H1 (cell line): ENCODE results near the gene ZNF593. TPM values are rescaled to one million over a fixed set of nuclear protein-coding genes. Genes with fewer than 3 reads are reported as not detected.

Experiments used
- CTCF ChIA-PET: fragments of 300-600 bp; sonication (Branson Sonifier 250); formaldehyde crosslinking; loops from one replicate; lab custom pipeline; 2021; ENCODE audit not compliant: partially characterized antibody; lab: Charles Lee
- POLR2A ChIA-PET: fragments of 300-600 bp; sonication (Branson Sonifier 250); formaldehyde crosslinking; loops from one replicate; lab custom pipeline; 2021; ENCODE audit warnings: inconsistent platforms; ENCODE audit not compliant: partially characterized antibody; lab: Charles Lee
- DNase-seq, 2 experiments: peaks; one replicate each; pipeline versions ENCODE4 v3.0.0 to v3.0.0-alpha.2; 2010 to 2022; ENCODE audit warnings: low spot score in 2 of 2, low read depth in 1 of 2, mixed read lengths in 1 of 2
- FAIRE-seq: peaks from 2 replicates; lab custom pipeline; 2011; peaks lifted over from hg19 to GRCh38; lab: Jason Lieb, UNC
- H2AFZ ChIP-seq: 2 replicates; pipeline ENCODE4 v1.8.1; 2012; ENCODE audit warnings: low read length, inconsistent platforms
- H2AK5ac ChIP-seq: 2 replicates; pipeline ENCODE4 v1.6.1; 2013; ENCODE audit warnings: low read depth, low read length
- H2BK120ac ChIP-seq: replicated peaks from 2 replicates; pipeline ENCODE3; 2013; ENCODE audit warnings: low read depth, low read length, inconsistent platforms
- H2BK12ac ChIP-seq: 2 replicates; pipeline ENCODE4 v1.6.1; 2013; ENCODE audit warnings: low read depth, low read length
- H2BK15ac ChIP-seq: 2 replicates; pipeline ENCODE4 v1.6.1; 2013; ENCODE audit warnings: low read length
- H2BK20ac ChIP-seq: 2 replicates; pipeline ENCODE4 v1.6.1; 2013; ENCODE audit warnings: low read length
- H2BK5ac ChIP-seq: 2 replicates; pipeline ENCODE4 v1.6.1; 2013; ENCODE audit warnings: low read depth, low read length
- H3K14ac ChIP-seq: 2 replicates; pipeline ENCODE4 v1.6.1; 2013; ENCODE audit warnings: inconsistent platforms; ENCODE audit not compliant: insufficient read length
- H3K18ac ChIP-seq: 2 replicates; pipeline ENCODE4 v1.6.1; 2013; ENCODE audit warnings: low read length; ENCODE audit errors: extremely low read depth
- H3K23ac ChIP-seq: 2 replicates; pipeline ENCODE4 v1.6.1; 2013; ENCODE audit warnings: inconsistent platforms; ENCODE audit not compliant: insufficient read length
- H3K23me2 ChIP-seq: 2 replicates; pipeline ENCODE4 v1.6.1; 2013; ENCODE audit warnings: low read depth, low read length
- H3K27ac ChIP-seq: 2 replicates; pipeline ENCODE4 v1.6.1; 2011; ENCODE audit warnings: low read depth, low read length, inconsistent platforms
- H3K27me3 ChIP-seq, 4 experiments: replicated peaks in 1 of 4; 1 replicate in 1 of 4; 2 replicates in 3 of 4; pipeline versions ENCODE4 v1.6.1 to v1.8.1; 2011 to 2013; ENCODE audit warnings: low read length in 3 of 4, mild to moderate bottlenecking in 3 of 4, inconsistent platforms in 2 of 4, mixed read lengths in 2 of 4, moderate library complexity in 1 of 4; ENCODE audit not compliant: control insufficient read depth in 3 of 4, insufficient read depth in 3 of 4; ENCODE audit errors: extremely low read depth in 1 of 4
- H3K36me3 ChIP-seq, 4 experiments: 2 replicates each; pipeline versions ENCODE4 v1.6.1 to v1.8.1; 2011 to 2013; ENCODE audit warnings: mild to moderate bottlenecking in 4 of 4, low read length in 3 of 4, moderate library complexity in 2 of 4, control low read depth in 1 of 4, inconsistent platforms in 1 of 4; ENCODE audit not compliant: insufficient read depth in 4 of 4, control insufficient read depth in 2 of 4
- H3K4ac ChIP-seq: replicated peaks from 2 replicates; pipeline ENCODE3; 2013; ENCODE audit warnings: low read length, low read depth, mixed read lengths, inconsistent platforms; ENCODE audit not compliant: insufficient read length
- H3K4me1 ChIP-seq, 4 experiments: replicated peaks in 1 of 4; 1 replicate in 1 of 4; 2 replicates in 3 of 4; pipeline versions ENCODE4 v1.6.1 to v1.8.1; 2011 to 2013; ENCODE audit warnings: low read length in 3 of 4, inconsistent platforms in 2 of 4, mixed read lengths in 1 of 4; ENCODE audit not compliant: insufficient read depth in 4 of 4, control insufficient read depth in 3 of 4
- H3K4me2 ChIP-seq, 2 experiments: 2 replicates each; pipeline versions ENCODE4 v1.6.1 to v1.8.1; 2011 to 2013; ENCODE audit warnings: low read depth in 2 of 2, low read length in 2 of 2, control low read depth in 1 of 2, inconsistent platforms in 1 of 2, mild to moderate bottlenecking in 1 of 2; ENCODE audit not compliant: insufficient read depth in 1 of 2
- H3K4me3 ChIP-seq, 4 experiments: fragments of 200-600, 300-600 bp in 1 of 4; sonication (generic), shearing (Covaris generic), sonication (Bioruptor Twin) in 1 of 4; 2 replicates each; pipeline versions ENCODE4 v1.5.1 to v1.8.1; 2011 to 2016; ENCODE audit warnings: low read length in 4 of 4, low read depth in 3 of 4, control low read depth in 2 of 4, inconsistent platforms in 2 of 4, mild to moderate bottlenecking in 2 of 4, mixed read lengths in 1 of 4, moderate library complexity in 1 of 4; ENCODE audit not compliant: insufficient read depth in 2 of 4; ENCODE audit errors: extremely low read depth in 1 of 4
- H3K56ac ChIP-seq: replicated peaks from 2 replicates; pipeline ENCODE3; 2013; ENCODE audit warnings: low read depth, mild to moderate bottlenecking, mixed read lengths, low read length, inconsistent platforms; ENCODE audit not compliant: insufficient read length
- H3K79me1 ChIP-seq: 2 replicates; pipeline ENCODE4 v1.6.1; 2013; ENCODE audit warnings: low read depth, low read length, control low read depth
- H3K79me2 ChIP-seq, 2 experiments: 2 replicates each; pipeline versions ENCODE4 v1.6.1 to v1.8.1; 2012 to 2013; ENCODE audit warnings: low read length in 2 of 2, mild to moderate bottlenecking in 2 of 2, inconsistent platforms in 1 of 2; ENCODE audit not compliant: insufficient read depth in 2 of 2, control insufficient read depth in 1 of 2
- H3K9ac ChIP-seq, 4 experiments: replicated peaks in 1 of 4; 1 replicate in 1 of 4; 2 replicates in 3 of 4; pipeline versions ENCODE4 v1.6.1 to v1.8.1; 2011 to 2013; ENCODE audit warnings: low read depth in 3 of 4, low read length in 3 of 4, control low read depth in 2 of 4, mild to moderate bottlenecking in 2 of 4, moderate library complexity in 2 of 4, inconsistent platforms in 1 of 4; ENCODE audit errors: extremely low read depth in 1 of 4
- H3K9me3 ChIP-seq, 2 experiments: 2 replicates each; pipeline versions ENCODE4 v1.6.1 to v1.8.1; 2012 to 2013; ENCODE audit warnings: mild to moderate bottlenecking in 2 of 2, moderate library complexity in 2 of 2, control low read depth in 1 of 2, inconsistent platforms in 1 of 2, low read depth in 1 of 2, low read length in 1 of 2, mixed read lengths in 1 of 2; ENCODE audit not compliant: insufficient read depth in 2 of 2
- H4K20me1 ChIP-seq, 2 experiments: replicated peaks in 1 of 2; 2 replicates each; pipeline versions ENCODE3 to v1.8.1; 2011 to 2013; ENCODE audit warnings: inconsistent platforms in 2 of 2, low read length in 2 of 2, mild to moderate bottlenecking in 1 of 2; ENCODE audit not compliant: insufficient read depth in 2 of 2, control insufficient read depth in 1 of 2
- H4K5ac ChIP-seq: 2 replicates; pipeline ENCODE4 v1.6.1; 2013; ENCODE audit warnings: low read length, low read depth, mixed read lengths, inconsistent platforms; ENCODE audit not compliant: insufficient read length
- H4K8ac ChIP-seq: 2 replicates; pipeline ENCODE4 v1.8.0; 2013; ENCODE audit warnings: mild to moderate bottlenecking, moderate library complexity, low read length, inconsistent platforms; ENCODE audit not compliant: insufficient read depth; ENCODE audit errors: extremely low read depth
- H4K91ac ChIP-seq: replicated peaks from 2 replicates; pipeline ENCODE3; 2013; ENCODE audit warnings: low read length, mixed read lengths, inconsistent platforms; ENCODE audit not compliant: insufficient read length
- EGR1 ChIP-seq: IDR thresholded peaks from 2 replicates; pipeline ENCODE4 v1.6.1; 2011; ENCODE audit warnings: low read depth, low read length, borderline replicate concordance
- EZH2 ChIP-seq: fragments of 200-600 bp; sonication (generic); IDR thresholded peaks from 2 replicates; pipeline ENCODE4 v1.7.1; 2012; ENCODE audit warnings: low read depth, mild to moderate bottlenecking, moderate library complexity, low read length, inconsistent platforms; ENCODE audit not compliant: severe bottlenecking
- GTF2F1 ChIP-seq: IDR thresholded peaks from 2 replicates; pipeline ENCODE4 v1.6.1; 2012; ENCODE audit warnings: low read depth, low read length, improper control_type of control experiment, borderline replicate concordance
- HDAC6 ChIP-seq: IDR thresholded peaks from one replicate; pipeline ENCODE4 v1.7.1; 2012; ENCODE audit warnings: low read depth, mild to moderate bottlenecking, inconsistent platforms, low read length, moderate library complexity
- KDM4A ChIP-seq: IDR thresholded peaks from one replicate; pipeline ENCODE4 v1.7.1; 2012; ENCODE audit warnings: low read depth, mild to moderate bottlenecking, moderate library complexity, low read length, inconsistent platforms; ENCODE audit not compliant: severe bottlenecking
- POLR2A ChIP-seq, 2 experiments: IDR thresholded peaks; 1 replicate in 1 of 2; 2 replicates in 1 of 2; pipeline ENCODE4 v1.6.1; 2011; ENCODE audit warnings: low read depth in 2 of 2, low read length in 2 of 2, mild to moderate bottlenecking in 2 of 2; ENCODE audit errors: control extremely low read depth in 1 of 2
- RAD21 ChIP-seq, 2 experiments: IDR thresholded peaks in 1 of 2; conservative IDR thresholded peaks in 1 of 2; 2 replicates each; pipeline ENCODE4 v1.6.1; 2011; ENCODE audit warnings: low read depth in 2 of 2, low read length in 2 of 2, improper control_type of control experiment in 1 of 2, inconsistent platforms in 1 of 2, mild to moderate bottlenecking in 1 of 2, moderate library complexity in 1 of 2
- RFX5 ChIP-seq: IDR thresholded peaks from 2 replicates; pipeline ENCODE4 v1.6.1; 2011; ENCODE audit warnings: low read depth, low read length, improper control_type of control experiment, borderline replicate concordance
- SUZ12 ChIP-seq: fragments of 200-600 bp; sonication (generic); IDR thresholded peaks from 2 replicates; pipeline ENCODE4 v1.6.1; 2012; ENCODE audit warnings: mild to moderate bottlenecking, inconsistent platforms, low read length, moderate library complexity, mixed read lengths
- TBP ChIP-seq: IDR thresholded peaks from 2 replicates; pipeline ENCODE4 v1.6.1; 2011; ENCODE audit warnings: low read depth, low read length, improper control_type of control experiment
- WGBS, 2 experiments: shearing (Covaris generic) in 1 of 2; methylation state at CpG; one replicate each; pipeline versions ENCODE4 v1.1.6 to v1.1.7; 2013 to 2015; ENCODE audit warnings: low lambda C conversion rate in 2 of 2, mixed read lengths in 2 of 2, inconsistent platforms in 1 of 2, low coverage in 1 of 2, missing lambda C conversion rate in 1 of 2; ENCODE audit not compliant: insufficient replicate concordance in 2 of 2, insufficient coverage in 1 of 2, insufficient read length in 1 of 2; ENCODE audit errors: extremely low coverage in 1 of 2, missing lambda C conversion rate in 1 of 2; 5-methylcytosine and 5-hydroxymethylcytosine counted together
- polyA plus RNA-seq, 7 experiments: library from polyadenylated mRNA; depleted of rRNA in 3 of 7; stranded (reverse) in 5 of 7; unstranded in 2 of 7; fragments of >200 nt in 5 of 7; fragments of 200-250 nt in 2 of 7; gene quantifications; 1 replicate in 5 of 7; 2 replicates in 1 of 7; 4 replicates in 1 of 7; pipeline versions ENCODE4 v1.2.1 to v1.2.3, GENCODE V29; 2011 to 2013; ENCODE audit warnings: missing spikeins in 2 of 7, mixed read lengths in 2 of 7
- total RNA-seq: library from RNA; stranded (reverse); fragmentation: NEBNext Ultra II Directional; extraction: Animal tissue kit (Norgen Biotek cat#: 25700); gene quantifications from 2 replicates; pipeline ENCODE4 v1.2.1, GENCODE V29; 2021

ZNF593 gene
- total and polyA plus RNA-seq, 2 of the 8 experiments (the other 6 are each of a cell fraction or from before 2014, with no cell fraction given), result 38.2 to 68.0 TPM

- H3K23ac ChIP-seq, result no peak overlapping the region
- no peak overlapping the region for H2BK15ac ChIP-seq
- no peak overlapping the region for H3K4me2 ChIP-seq
- ChIA-PET POLR2A (interaction anchor here (0.8 to 1.6 kb wide), 7 partner anchors 10 to 110 kb away, joined by 3 to 9 read pairs (median 3); partner anchors contain the start of gene PDIK1L), CTCF (interaction anchor here (0.6 to 11.2 kb wide), 43 partner anchors 8 to 1801 kb away, joined by 3 to 154 read pairs (median 5); partner anchors contain the start of genes C1orf232, CATSPER4, CEP85 and CNKSR1)
- 32% methylated on average over 19 of the region's 19 CpGs; no CpG with 5 or more reads in 1 of the 2 experiments for WGBS, 2 experiments
- no peaks in the 10 kb centered on the region for H3K79me2 ChIP-seq
- no peak overlapping the region for H3K18ac ChIP-seq
- no peak overlapping the region for H3K4me3 ChIP-seq
- 0 out of 2 replicates have a peak overlapping the region, but pooled peaks have one; percentile 61 for H2BK12ac ChIP-seq
- H3K4ac ChIP-seq, result no peak overlapping the region
- no peak overlapping the region for H2BK120ac ChIP-seq
- H2BK20ac ChIP-seq, result no peak overlapping the region
- no peak overlapping the region for H2AFZ ChIP-seq
- no peaks in the 10 kb centered on the region for H3K4me1 ChIP-seq
- no peak overlapping the region for H3K27ac ChIP-seq
- H4K91ac ChIP-seq, result no peak overlapping the region
- FAIRE-seq, result peak; percentile 93
- H3K36me3 ChIP-seq, result no peaks in the 10 kb centered on the region
- H4K5ac ChIP-seq, result no peak overlapping the region
- no peaks in the 10 kb centered on the region for H3K9me3 ChIP-seq
- no peak overlapping the region for H2BK5ac ChIP-seq
- H4K8ac ChIP-seq, result no peak overlapping the region
- peaks cover 0 to 10% (median 4%) of the 10 kb centered on the region in 4 experiments; a peak in 4 of 7 replicates for H3K27me3 ChIP-seq
- no peak overlapping the region for H2AK5ac ChIP-seq
- no peak overlapping the region for H3K14ac ChIP-seq
- H3K79me1 ChIP-seq, result no peaks in the 10 kb centered on the region
- H3K9ac ChIP-seq, result no peak overlapping the region
- H3K56ac ChIP-seq, result no peak overlapping the region
- DNase-seq, result peak in 1 of 2 experiments; percentile 85
- no peaks in the 10 kb centered on the region for H4K20me1 ChIP-seq
- H3K23me2 ChIP-seq, result no peaks in the 10 kb centered on the region
- no peak for TF ChIP-seq SUZ12
- no peak for TF ChIP-seq KDM4A
- TF ChIP-seq RAD21 (IDR thresholded peaks at IDR 0.05 in 1 of 2, conservative IDR thresholded peaks at IDR 0.05 in 1 of 2; ENCODE audit: low read depth in 2 of 2, low read length in 2 of 2), result peak; percentile 86 to 91
- peak; percentile 30; the same call in 1 of the 2 replicates for TF ChIP-seq TBP
- TF ChIP-seq GTF2F1, result no peak
- TF ChIP-seq RFX5, result no peak
- TF ChIP-seq HDAC6, result no peak
- no peak for TF ChIP-seq EZH2
- TF ChIP-seq POLR2A (IDR thresholded peaks at IDR 0.05; ENCODE audit: control extremely low read depth in 1 of 2, low read depth in 2 of 2, low read length in 2 of 2), result no peak
- TF ChIP-seq EGR1, result 0 out of 2 replicates have a peak, but pooled peaks have one; percentile 29
Observed at GRCh38 chr1:26145041-26145959, 24.4 kb upstream of the ZNF593 start.
